ENCODE data around the gene ASCL1.

DNA sequence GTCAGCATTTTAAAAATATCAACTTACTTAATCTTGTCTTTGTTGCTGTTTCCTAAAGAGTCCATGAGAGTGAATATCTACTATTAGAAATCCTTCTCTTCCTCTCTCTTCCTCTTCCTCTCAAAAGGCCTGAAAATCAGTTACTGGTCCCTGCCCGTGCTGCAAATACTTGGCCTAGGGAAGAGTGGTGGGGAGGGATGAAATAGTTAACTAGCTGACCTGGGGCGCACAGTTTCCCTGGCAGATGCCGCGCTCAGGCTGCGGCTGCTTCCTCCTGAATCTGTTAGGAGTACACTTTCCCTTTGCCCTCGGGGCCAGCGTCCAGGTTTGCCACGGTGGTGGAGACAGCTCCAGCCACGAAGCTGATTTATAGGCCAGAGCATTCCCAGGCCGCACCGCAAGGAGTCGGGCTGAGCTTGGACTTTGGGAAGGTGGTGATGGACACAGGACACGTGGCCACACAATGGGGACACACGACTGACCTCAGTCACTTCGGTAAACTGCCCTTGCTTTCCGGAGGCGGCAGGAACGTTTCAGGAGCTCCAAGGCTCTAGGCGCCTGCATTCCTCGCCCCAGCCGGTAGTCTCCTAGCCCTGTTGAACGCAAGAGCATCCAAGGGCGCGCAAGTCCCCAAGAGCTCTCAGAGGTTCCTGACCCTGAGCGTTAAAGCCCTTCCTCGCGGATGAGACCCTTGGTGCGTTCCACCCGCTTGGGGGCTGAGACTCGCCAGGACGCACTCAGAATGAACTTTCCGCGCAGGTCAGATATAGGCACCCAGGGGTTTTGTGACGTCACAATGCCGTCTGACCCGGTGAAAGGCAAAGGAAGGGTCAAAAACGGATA is 7.1 kb upstream of the ASCL1 start:
- TF ChIP-seq, protein P1, sequence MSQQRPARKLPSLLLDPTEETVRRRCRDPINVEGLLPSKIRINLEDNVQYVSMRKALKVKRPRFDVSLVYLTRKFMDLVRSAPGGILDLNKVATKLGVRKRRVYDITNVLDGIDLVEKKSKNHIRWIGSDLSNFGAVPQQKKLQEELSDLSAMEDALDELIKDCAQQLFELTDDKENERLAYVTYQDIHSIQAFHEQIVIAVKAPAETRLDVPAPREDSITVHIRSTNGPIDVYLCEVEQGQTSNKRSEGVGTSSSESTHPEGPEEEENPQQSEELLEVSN (IDR thresholded peaks at IDR 0.05; ENCODE audit: borderline replicate concordance in 1 of 2, extremely low read depth in 1 of 2, insufficient read depth in 1 of 2, insufficient read length in 1 of 2, low read depth in 1 of 2, low read length in 1 of 2, poor library complexity in 1 of 2, severe bottlenecking in 1 of 2) = no peak
- TF ChIP-seq BHLHE40 (IDR thresholded peaks at IDR 0.05; ENCODE audit: low read length) (no peak), JUND (IDR thresholded peaks at IDR 0.05; ENCODE audit: borderline replicate concordance, low read depth, low read length) (no peak), JUND (tag; IDR thresholded peaks at IDR 0.05; ENCODE audit: borderline replicate concordance, low read depth, low read length) (no peak), POLR2A (conservative IDR thresholded peaks at IDR 0.05) (no peak), TCF7L2 (IDR thresholded peaks at IDR 0.05; ENCODE audit: low read depth, low read length) (no peak)
- TF ChIP-seq, protein P2, sequence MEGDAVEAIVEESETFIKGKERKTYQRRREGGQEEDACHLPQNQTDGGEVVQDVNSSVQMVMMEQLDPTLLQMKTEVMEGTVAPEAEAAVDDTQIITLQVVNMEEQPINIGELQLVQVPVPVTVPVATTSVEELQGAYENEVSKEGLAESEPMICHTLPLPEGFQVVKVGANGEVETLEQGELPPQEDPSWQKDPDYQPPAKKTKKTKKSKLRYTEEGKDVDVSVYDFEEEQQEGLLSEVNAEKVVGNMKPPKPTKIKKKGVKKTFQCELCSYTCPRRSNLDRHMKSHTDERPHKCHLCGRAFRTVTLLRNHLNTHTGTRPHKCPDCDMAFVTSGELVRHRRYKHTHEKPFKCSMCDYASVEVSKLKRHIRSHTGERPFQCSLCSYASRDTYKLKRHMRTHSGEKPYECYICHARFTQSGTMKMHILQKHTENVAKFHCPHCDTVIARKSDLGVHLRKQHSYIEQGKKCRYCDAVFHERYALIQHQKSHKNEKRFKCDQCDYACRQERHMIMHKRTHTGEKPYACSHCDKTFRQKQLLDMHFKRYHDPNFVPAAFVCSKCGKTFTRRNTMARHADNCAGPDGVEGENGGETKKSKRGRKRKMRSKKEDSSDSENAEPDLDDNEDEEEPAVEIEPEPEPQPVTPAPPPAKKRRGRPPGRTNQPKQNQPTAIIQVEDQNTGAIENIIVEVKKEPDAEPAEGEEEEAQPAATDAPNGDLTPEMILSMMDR (IDR thresholded peaks at IDR 0.05 in 2 of 3, conservative IDR thresholded peaks at IDR 0.05 in 1 of 3; ENCODE audit: insufficient read depth in 2 of 3, low read depth in 1 of 3, low read length in 3 of 3) = no peak
- TF ChIP-seq, protein P3, sequence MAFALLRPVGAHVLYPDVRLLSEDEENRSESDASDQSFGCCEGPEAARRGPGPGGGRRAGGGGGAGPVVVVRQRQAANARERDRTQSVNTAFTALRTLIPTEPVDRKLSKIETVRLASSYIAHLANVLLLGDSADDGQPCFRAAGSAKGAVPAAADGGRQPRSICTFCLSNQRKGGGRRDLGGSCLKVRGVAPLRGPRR (CRISPR knock-in tag; IDR thresholded peaks at IDR 0.05) = no peak
